Lower lobe of right lung (tissue), 2 donors: Measurements from ENCODE around the gene BGLAP. TPM values are rescaled to one million over a fixed set of nuclear protein-coding genes. Genes with fewer than 3 reads are reported as not detected.

ENCODE experiments used
- ATAC-seq, 2 donors: fragments of 200-7000 bp; cut with Tn5 transposase; one replicate each; pipeline ENCODE4 v1.9.1; 2020 to 2022; ENCODE audit warnings: mild to moderate bottlenecking in 2 of 2, moderate library complexity in 2 of 2
- DNase-seq: peaks from one replicate; pipeline ENCODE4 v3.0.0-alpha.2; 2020
- H3K27ac ChIP-seq: fragments of 200-600 bp; one replicate; pipeline ENCODE4 v1.8.0; 2022
- H3K27me3 ChIP-seq: fragments of 200-600 bp; one replicate; pipeline ENCODE4 v1.8.0; 2022; ENCODE audit warnings: low read depth
- H3K36me3 ChIP-seq: fragments of 200-600 bp; one replicate; pipeline ENCODE4 v1.8.0; 2022; ENCODE audit warnings: mild to moderate bottlenecking
- H3K4me1 ChIP-seq: fragments of 200-600 bp; one replicate; pipeline ENCODE4 v1.8.0; 2022
- H3K4me3 ChIP-seq: fragments of 200-600 bp; one replicate; pipeline ENCODE4 v1.8.0; 2022; ENCODE audit warnings: mild to moderate bottlenecking
- H3K9me3 ChIP-seq: fragments of 200-600 bp; one replicate; pipeline ENCODE4 v1.8.0; 2022
- intact Hi-C: fragments of 100-400 bp; cut with DNase I; formaldehyde crosslinking; loops from one replicate; pipeline ENCODE4 v1.11.0; 2022
- total RNA-seq: library from RNA; stranded (reverse); fragmentation: NEBNext Ultra II Directional; extraction: Animal tissue kit (Norgen Biotek cat#: 25700); gene quantifications from one replicate; pipeline ENCODE4 v1.2.1, GENCODE V29; 2021
- TF ChIP-seq, protein P1 (sequence below): fragments of 200-600 bp; IDR thresholded peaks from one replicate; pipeline ENCODE4 v1.8.0; 2022; ENCODE audit warnings: antibody characterized with exemption, mild to moderate bottlenecking
- donor health status: DM: no; HTN: yes; CAD: no; lungs with severe emphysema.

Gene BGLAP
- total RNA-seq, 1 donor from 2014 or later = 4.8 TPM

DNA sequence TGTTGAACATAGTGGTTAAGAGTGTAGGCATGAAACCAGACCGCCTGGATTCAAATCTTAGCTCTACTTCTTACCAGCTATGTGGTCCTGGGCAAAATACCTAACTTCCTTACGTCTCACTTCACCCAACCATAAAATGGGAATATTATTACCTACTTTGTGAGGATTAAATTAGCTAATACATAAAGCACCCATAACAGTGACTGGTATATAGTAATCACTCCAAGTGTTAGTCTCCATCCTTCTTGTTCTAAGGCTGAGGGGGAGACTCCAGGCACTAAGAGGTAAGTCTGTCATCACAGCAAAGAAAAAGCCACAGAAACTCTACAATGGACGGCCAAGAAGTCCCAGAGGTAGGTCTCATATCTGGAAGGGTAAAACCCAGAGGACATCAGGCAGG, 37.9 kb downstream of the BGLAP start:
- DNase-seq (no peak), ATAC-seq (no peak)
- H3K9me3 ChIP-seq = no peaks in the 10 kb centered on the region
- no peaks in the 10 kb centered on the region for H3K27me3 ChIP-seq
- TF ChIP-seq, protein P1, sequence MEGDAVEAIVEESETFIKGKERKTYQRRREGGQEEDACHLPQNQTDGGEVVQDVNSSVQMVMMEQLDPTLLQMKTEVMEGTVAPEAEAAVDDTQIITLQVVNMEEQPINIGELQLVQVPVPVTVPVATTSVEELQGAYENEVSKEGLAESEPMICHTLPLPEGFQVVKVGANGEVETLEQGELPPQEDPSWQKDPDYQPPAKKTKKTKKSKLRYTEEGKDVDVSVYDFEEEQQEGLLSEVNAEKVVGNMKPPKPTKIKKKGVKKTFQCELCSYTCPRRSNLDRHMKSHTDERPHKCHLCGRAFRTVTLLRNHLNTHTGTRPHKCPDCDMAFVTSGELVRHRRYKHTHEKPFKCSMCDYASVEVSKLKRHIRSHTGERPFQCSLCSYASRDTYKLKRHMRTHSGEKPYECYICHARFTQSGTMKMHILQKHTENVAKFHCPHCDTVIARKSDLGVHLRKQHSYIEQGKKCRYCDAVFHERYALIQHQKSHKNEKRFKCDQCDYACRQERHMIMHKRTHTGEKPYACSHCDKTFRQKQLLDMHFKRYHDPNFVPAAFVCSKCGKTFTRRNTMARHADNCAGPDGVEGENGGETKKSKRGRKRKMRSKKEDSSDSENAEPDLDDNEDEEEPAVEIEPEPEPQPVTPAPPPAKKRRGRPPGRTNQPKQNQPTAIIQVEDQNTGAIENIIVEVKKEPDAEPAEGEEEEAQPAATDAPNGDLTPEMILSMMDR = no peak
- no peak overlapping the region for H3K27ac ChIP-seq
- peaks cover 32% of the 10 kb centered on the region for H3K4me1 ChIP-seq
- no peak overlapping the region for H3K4me3 ChIP-seq
- intact Hi-C loops = no loop called here
- H3K36me3 ChIP-seq = peaks cover 50% of the 10 kb centered on the region

DNA sequence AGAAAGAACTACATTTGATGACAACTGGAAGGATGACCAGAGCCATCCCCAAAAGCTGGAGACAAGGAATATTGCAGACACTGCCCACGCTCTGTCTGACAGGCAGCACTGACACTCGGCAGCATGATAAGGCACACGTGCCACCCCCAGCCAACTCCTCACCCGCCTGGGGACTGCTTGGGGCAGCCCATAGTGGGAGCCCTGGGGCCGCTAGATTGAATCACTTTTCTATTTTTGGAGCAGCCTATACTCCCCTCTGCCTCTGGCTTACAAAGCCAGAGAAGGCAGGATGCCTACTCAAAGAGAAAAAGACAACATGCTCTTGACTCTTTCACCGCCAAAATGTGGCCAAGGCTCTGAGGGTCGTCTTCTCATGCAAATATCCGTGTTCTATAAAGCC, 39.3 kb downstream of the BGLAP start:
- TF ChIP-seq, protein P1 = no peak
- ATAC-seq (no peak), DNase-seq (no peak)
- H3K9me3 ChIP-seq = no peaks in the 10 kb centered on the region
- H3K4me1 ChIP-seq = peaks cover 32% of the 10 kb centered on the region
- no peaks in the 10 kb centered on the region for H3K27me3 ChIP-seq
- intact Hi-C loops = no loop called here
- peaks cover 36% of the 10 kb centered on the region for H3K36me3 ChIP-seq
- peak overlapping the region; percentile 89 for H3K4me3 ChIP-seq
- H3K27ac ChIP-seq = no peak overlapping the region

DNA sequence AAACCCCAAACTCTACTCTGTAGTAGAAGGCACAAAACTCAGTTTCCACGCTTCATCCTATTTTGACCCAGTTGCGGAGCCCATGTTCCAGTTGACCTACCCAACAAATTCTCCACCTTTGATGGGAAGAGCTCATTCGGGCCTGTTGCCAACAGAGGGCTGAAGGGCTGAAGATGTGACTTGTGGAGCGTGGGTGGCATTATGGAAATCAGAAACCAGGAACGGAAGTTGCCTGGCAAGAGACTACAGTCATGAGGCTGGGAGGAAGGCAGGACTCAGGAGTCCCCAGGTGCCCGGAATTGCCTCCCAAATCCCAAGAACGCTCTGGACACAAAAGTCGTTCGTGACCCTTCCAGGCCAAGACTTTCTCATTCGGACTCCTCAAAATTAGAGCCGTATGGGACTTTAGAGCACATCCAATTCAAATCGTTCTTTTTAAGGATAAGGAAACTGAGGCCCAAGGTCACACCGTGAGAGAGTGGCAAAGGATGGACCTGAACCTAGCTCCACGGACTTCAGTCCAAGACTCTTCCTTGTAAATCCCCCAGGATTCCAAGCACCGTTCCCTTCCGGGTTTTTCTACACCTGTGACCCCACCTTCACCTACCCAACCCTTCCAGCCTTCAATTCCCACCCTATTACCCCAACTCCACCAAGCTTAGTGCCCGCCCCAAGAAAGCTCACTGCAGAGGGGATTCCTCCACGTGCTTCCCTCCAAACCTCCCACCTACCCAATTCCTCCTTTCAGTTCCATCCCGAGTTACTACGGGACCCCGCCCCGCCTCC, 39.9 kb downstream of the BGLAP start:
- ATAC-seq (peak; percentile 21 to 51), DNase-seq (no peak)
- peak overlapping the region; percentile 89 for H3K4me3 ChIP-seq
- intact Hi-C loops = no loop called here
- H3K27ac ChIP-seq = peak overlapping the region; percentile 89
- TF ChIP-seq, protein P1 = no peak
- peaks cover 29% of the 10 kb centered on the region for H3K4me1 ChIP-seq
- no peaks in the 10 kb centered on the region for H3K9me3 ChIP-seq
- no peaks in the 10 kb centered on the region for H3K27me3 ChIP-seq
- H3K36me3 ChIP-seq = peaks cover 30% of the 10 kb centered on the region

DNA sequence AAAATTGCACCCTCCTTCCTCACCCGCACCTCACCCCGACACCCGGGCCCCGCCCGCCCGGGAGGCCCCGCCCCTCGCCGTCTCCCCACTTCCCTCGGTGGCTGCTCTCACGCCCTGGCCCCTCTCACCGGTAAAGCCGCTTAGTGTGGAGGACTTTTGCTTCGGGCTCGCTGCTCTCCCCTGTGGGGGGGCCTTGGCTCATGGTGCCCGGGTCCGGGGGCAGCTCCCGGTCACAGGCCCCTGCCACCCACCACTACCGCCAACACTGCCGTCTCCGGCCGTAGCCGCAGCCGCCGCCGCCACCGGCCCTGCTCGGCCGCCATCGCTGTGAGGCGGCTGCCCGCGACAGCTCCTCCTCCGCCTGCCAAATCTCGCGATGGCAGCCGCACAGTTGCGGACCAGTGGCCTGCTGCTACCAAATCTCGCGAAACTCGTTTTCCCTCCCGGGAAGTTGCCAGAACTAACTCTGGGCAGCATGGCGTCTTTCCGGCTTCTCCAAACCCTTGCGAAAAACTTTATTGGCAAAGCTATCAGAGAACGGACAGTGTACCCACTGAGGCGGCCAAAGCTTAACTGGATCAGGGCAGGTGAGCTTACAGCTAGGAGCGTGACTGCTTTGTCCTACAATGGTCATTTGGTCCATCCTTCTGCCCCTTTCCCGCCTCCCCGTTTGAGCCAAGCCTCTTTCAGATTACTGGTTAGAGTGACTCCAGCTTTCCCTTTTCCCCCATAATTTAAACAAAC, 40.7 kb downstream of the BGLAP start, which contains the start of gene SMG5:
TSS of gene SMG5 (minus strand) at position 347 of the 744 bp plus-strand sequence. CDS start at position 202, 145 bp downstream.
- DNase-seq (peak; percentile 97), ATAC-seq (peak; percentile 96 to 98)
- H3K36me3 ChIP-seq = peaks cover 22% of the 10 kb centered on the region
- H3K9me3 ChIP-seq = no peaks in the 10 kb centered on the region
- H3K4me1 ChIP-seq = peaks cover 27% of the 10 kb centered on the region
- intact Hi-C loops = no loop called here
- no peaks in the 10 kb centered on the region for H3K27me3 ChIP-seq
- TF ChIP-seq, protein P1 = no peak
- H3K27ac ChIP-seq = peak within 1 kb of the TSS; percentile 89
- H3K4me3 ChIP-seq = peak within 1 kb of the TSS; percentile 89

DNA sequence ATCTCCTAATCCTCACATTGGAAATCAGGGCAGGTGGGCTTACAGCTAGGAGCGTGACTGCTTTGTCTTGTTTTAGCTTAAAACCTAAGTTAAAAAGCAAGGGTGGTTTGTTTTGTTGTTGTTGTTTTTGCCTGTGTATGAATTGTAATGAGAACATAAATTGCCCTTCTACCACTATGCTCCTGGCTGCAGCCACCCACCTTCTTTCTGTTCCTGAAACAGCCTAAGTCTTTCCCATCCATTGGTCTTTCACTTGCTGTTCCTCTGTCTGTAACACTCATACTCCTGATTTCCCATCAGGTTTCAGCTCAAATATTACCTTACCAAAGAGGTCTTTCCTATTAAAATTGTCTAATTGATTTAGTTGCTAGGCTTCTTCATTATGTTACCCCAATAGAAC, 41.5 kb downstream of the BGLAP start:
- H3K9me3 ChIP-seq = no peaks in the 10 kb centered on the region
- ATAC-seq = no peak
- no peak overlapping the region for H3K27ac ChIP-seq

More for the DNA sequence above, 41.5 kb downstream of the BGLAP start:
- Histone ChIP-seq H3K4me1 (peaks cover 27% of the 10 kb centered on the region), H3K36me3 (peaks cover 13% of the 10 kb centered on the region), H3K27me3 (no peaks in the 10 kb centered on the region), H3K4me3 (peak overlapping the region; percentile 89)
- intact Hi-C loops = no loop called here
- no peak for DNase-seq
- TF ChIP-seq, protein P1 = no peak
